Psoas muscle (tissue), 8 donors: ENCODE data around the gene ATP13A3. TPM values are rescaled to one million over a fixed set of nuclear protein-coding genes. Genes with fewer than 3 reads are reported as not detected.

Source experiments
- ATAC-seq, 4 donors: fragments of 200-7000 bp; cut with Tn5 transposase; one replicate each; pipeline ENCODE4 v1.9.1; 2020; ENCODE audit warnings: moderate library complexity in 3 of 4, mild to moderate bottlenecking in 2 of 4
- DNase-seq, 2 donors: peaks; one replicate each; pipeline ENCODE4 v3.0.0-alpha.2; 2020
- H3K27ac ChIP-seq: fragments of 200-600 bp; one replicate; pipeline ENCODE4 v1.8.0; 2022
- H3K27me3 ChIP-seq, 3 donors: fragments of 200-600 bp in 1 of 3; one replicate each; pipeline versions ENCODE4 v1.6.1 to v1.8.0; 2013 to 2022; ENCODE audit warnings: low read length in 2 of 3, mild to moderate bottlenecking in 2 of 3, moderate library complexity in 1 of 3; ENCODE audit not compliant: insufficient read depth in 3 of 3
- H3K36me3 ChIP-seq, 2 donors: fragments of 200-600 bp in 1 of 2; one replicate each; pipeline versions ENCODE4 v1.6.1 to v1.8.0; 2013 to 2022; ENCODE audit warnings: low read depth in 1 of 2, mild to moderate bottlenecking in 1 of 2, moderate library complexity in 1 of 2; ENCODE audit not compliant: insufficient read depth in 1 of 2
- H3K4me1 ChIP-seq: fragments of 200-600 bp; one replicate; pipeline ENCODE4 v1.8.0; 2022
- H3K4me3 ChIP-seq: fragments of 200-600 bp; one replicate; pipeline ENCODE4 v1.8.0; 2022; ENCODE audit warnings: mild to moderate bottlenecking
- H3K9me3 ChIP-seq: fragments of 200-600 bp; one replicate; pipeline ENCODE4 v1.8.0; 2022
- WGBS, 3 donors: extraction: QIAGEN DNeasy Blood & Tissue Kit; methylation state at CpG; one replicate each; pipeline versions ENCODE4 v1.1.6 to v1.1.7; 2013; 5-methylcytosine and 5-hydroxymethylcytosine counted together
- intact Hi-C, 2 donors: fragments of 100-400 bp; cut with DNase I; formaldehyde crosslinking; loops; one replicate each; pipeline versions ENCODE4 v1.11.0 to v1.14.2; 2022
- polyA plus RNA-seq, 3 donors: library from polyadenylated mRNA; stranded (reverse); fragments of 200-250 nt; gene quantifications; one replicate each; pipeline ENCODE4 v1.2.3, GENCODE V29; 2013
- total RNA-seq, 4 donors: library from RNA; stranded (reverse); fragmentation: NEBNext Ultra II Directional in 2 of 4; extraction: Animal tissue kit (Norgen Biotek cat#: 25700) in 2 of 4; gene quantifications; one replicate each; pipeline versions ENCODE4 v1.2.1 to v1.2.4, GENCODE V29; 2021 to 2023
- TF ChIP-seq, protein P1 (sequence below): fragments of 200-600 bp; IDR thresholded peaks from one replicate; pipeline ENCODE4 v1.8.0; 2022; ENCODE audit warnings: antibody characterized with exemption
- donor health status: healthy with polysubstance abuse.
- donor health status: DM: no; HTN: no; CAD: no; lungs with moderate emphysema.
- donor health status: Bipolar disorder and iron deficiency.
- donor health status: healthy.
- donor health status: DM: yes; HTN: yes; CAD: no.
- donor health status: DM: no; HTN: no; CAD: no.
- donor health status: DM: no; HTN: no; CAD: no.
- donor health status: DM: yes; HTN: yes; CAD: no.

ATP13A3 gene
- total and polyA plus RNA-seq, 7 donors, result 10.4 to 72.7 (median 46.6) TPM

DNA sequence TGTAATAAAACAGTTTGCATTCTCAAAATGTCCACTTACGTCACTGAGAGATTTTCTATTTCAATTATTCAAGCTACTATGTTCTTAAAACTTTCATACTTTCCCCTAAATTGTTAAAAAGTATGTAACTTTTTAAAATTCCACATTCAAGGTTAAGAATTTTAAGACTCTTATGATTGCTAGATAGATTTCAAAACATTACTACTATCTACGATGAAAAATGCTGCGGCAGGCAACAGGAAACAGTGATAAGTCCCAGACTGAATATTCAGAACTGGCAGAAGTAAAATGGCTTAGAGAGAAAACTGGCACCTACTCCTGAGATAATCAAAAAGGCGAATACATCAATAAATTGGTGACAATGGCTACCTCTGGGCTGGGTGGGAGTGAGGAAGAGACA lies 16.2 kb downstream of the ATP13A3 start:
- H3K4me1 ChIP-seq, result peaks cover 15% of the 10 kb centered on the region
- intact Hi-C loops, result loop anchor here in 1 of 2 donors (5.0 kb wide), 1 partner anchor 102 kb away; no protein-coding TSS in a partner anchor
- no peaks in the 10 kb centered on the region for H3K36me3 ChIP-seq
- no peaks in the 10 kb centered on the region for H3K27me3 ChIP-seq
- TF ChIP-seq, protein P1, sequence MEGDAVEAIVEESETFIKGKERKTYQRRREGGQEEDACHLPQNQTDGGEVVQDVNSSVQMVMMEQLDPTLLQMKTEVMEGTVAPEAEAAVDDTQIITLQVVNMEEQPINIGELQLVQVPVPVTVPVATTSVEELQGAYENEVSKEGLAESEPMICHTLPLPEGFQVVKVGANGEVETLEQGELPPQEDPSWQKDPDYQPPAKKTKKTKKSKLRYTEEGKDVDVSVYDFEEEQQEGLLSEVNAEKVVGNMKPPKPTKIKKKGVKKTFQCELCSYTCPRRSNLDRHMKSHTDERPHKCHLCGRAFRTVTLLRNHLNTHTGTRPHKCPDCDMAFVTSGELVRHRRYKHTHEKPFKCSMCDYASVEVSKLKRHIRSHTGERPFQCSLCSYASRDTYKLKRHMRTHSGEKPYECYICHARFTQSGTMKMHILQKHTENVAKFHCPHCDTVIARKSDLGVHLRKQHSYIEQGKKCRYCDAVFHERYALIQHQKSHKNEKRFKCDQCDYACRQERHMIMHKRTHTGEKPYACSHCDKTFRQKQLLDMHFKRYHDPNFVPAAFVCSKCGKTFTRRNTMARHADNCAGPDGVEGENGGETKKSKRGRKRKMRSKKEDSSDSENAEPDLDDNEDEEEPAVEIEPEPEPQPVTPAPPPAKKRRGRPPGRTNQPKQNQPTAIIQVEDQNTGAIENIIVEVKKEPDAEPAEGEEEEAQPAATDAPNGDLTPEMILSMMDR, result no peak
- 83 to 86% (median 85%) methylated on average over 4 of the region's 4 CpGs for WGBS, 3 donors
- H3K27ac ChIP-seq, result no peak overlapping the region
- no peak for ATAC-seq
- no peak for DNase-seq
- H3K9me3 ChIP-seq, result no peaks in the 10 kb centered on the region
- no peak overlapping the region for H3K4me3 ChIP-seq

DNA sequence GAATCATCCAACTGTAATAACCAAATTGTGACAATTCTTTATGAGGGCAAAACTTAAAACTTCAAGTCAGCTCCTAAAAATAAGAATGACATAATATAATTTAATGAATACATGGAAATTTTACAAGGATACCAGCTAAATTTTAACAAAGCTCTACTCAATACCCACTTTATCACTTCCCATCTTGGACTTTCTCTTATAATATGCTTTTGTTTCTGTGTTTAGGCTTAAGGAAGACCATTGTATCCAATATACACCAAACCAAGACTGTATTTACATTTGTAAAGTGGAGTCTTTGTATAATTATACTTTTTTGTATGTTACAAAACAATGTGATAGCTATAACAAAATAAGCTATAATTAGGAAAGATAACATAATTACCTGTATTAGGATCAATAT lies 16.8 kb downstream of the ATP13A3 start:
- no peak overlapping the region for H3K27ac ChIP-seq
- no peak for DNase-seq
- no peak for ATAC-seq
- intact Hi-C loops, result loop anchor here in 1 of 2 donors (5.0 kb wide), 1 partner anchor 102 kb away; no protein-coding TSS in a partner anchor
- H3K4me1 ChIP-seq, result peaks cover 13% of the 10 kb centered on the region
- TF ChIP-seq, protein P1, result no peak
- H3K36me3 ChIP-seq, result no peaks in the 10 kb centered on the region
- H3K4me3 ChIP-seq, result no peak overlapping the region
- no peaks in the 10 kb centered on the region for H3K27me3 ChIP-seq
- H3K9me3 ChIP-seq, result no peaks in the 10 kb centered on the region

DNA sequence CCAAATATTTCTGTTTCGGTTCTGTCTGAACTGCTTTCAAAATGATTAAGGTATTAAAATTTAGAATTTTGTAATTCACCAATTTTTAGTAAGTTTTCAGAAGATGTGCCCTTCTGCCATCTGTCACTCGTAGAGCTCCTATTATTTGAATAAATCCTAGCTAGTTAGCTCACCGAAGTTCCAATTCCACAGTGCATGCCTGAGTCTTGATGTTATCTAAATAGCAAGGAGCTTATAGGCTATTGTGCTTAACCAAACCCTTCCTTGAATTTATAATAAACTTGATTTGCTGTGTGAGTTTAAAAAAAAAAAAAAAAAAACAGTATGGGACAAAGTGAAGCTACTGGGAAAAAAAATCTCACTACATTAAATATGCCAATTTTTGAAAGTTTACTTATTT lies 18.7 kb downstream of the ATP13A3 start:
- Histone ChIP-seq H3K9me3 (no peaks in the 10 kb centered on the region), H3K4me3 (no peak overlapping the region), H3K27ac (no peak overlapping the region), H3K36me3 (no peaks in the 10 kb centered on the region), H3K4me1 (peaks cover 13% of the 10 kb centered on the region), H3K27me3 (no peaks in the 10 kb centered on the region)
- DNase-seq (no peak), ATAC-seq (no peak)
- intact Hi-C loops, result no loop called here
- TF ChIP-seq, protein P1, result no peak
- WGBS, 3 donors, result 57 to 72% (median 68%) methylated on average over 3 of the region's 3 CpGs

GRCh38 chr3:194466761-194467356 lies 19.9 kb downstream of the ATP13A3 start:
- ATAC-seq (no peak), DNase-seq (no peak)
- Histone ChIP-seq H3K4me3 (no peak overlapping the region), H3K27ac (no peak overlapping the region), H3K9me3 (no peaks in the 10 kb centered on the region), H3K27me3 (no peaks in the 10 kb centered on the region), H3K36me3 (no peaks in the 10 kb centered on the region), H3K4me1 (peaks cover 9% of the 10 kb centered on the region)
- TF ChIP-seq, protein P1, result no peak
- WGBS, 3 donors, result 83 to 90% (median 89%) methylated on average over 2 of the region's 2 CpGs
- intact Hi-C loops, result no loop called here
